ENCODE data around the gene ARHGAP11A.

GRCh38 chr15:32636908-32637567 lies 21.7 kb downstream of the ARHGAP11A start:
- no peak for TF ChIP-seq NFYB (IDR thresholded peaks at IDR 0.05; ENCODE audit: extremely low read depth, insufficient read length)
- no peak for TF ChIP-seq ZC3H11A (IDR thresholded peaks at IDR 0.05; ENCODE audit: low read depth, low read length)
